Skeletal muscle tissue (tissue), 4 donors: ENCODE results near the gene DUOXA1. TPM values are rescaled to one million over a fixed set of nuclear protein-coding genes. Genes with fewer than 3 reads are reported as not detected.

Experiments
- H3K27ac ChIP-seq: one replicate; pipeline ENCODE4 v1.7.0; 2013; ENCODE audit warnings: mild to moderate bottlenecking, low read depth, low read length, inconsistent platforms
- H3K27me3 ChIP-seq, 3 donors: one replicate each; pipeline ENCODE4 v1.7.0; 2013; ENCODE audit warnings: low read length in 3 of 3; ENCODE audit not compliant: control insufficient read depth in 3 of 3, insufficient read depth in 3 of 3
- H3K36me3 ChIP-seq, 3 donors: one replicate each; pipeline ENCODE4 v1.7.0; 2013; ENCODE audit warnings: low read length in 3 of 3; ENCODE audit not compliant: control insufficient read depth in 3 of 3, insufficient read depth in 3 of 3
- H3K4me1 ChIP-seq, 3 donors: one replicate each; pipeline ENCODE4 v1.7.0; 2013; ENCODE audit warnings: low read length in 3 of 3, mild to moderate bottlenecking in 3 of 3; ENCODE audit not compliant: control insufficient read depth in 3 of 3, insufficient read depth in 3 of 3
- H3K4me3 ChIP-seq, 3 donors: one replicate each; pipeline ENCODE4 v1.7.0; 2013; ENCODE audit warnings: low read length in 3 of 3
- H3K9ac ChIP-seq, 3 donors: one replicate each; pipeline ENCODE4 v1.7.0; 2013; ENCODE audit warnings: low read length in 3 of 3, mild to moderate bottlenecking in 3 of 3, moderate library complexity in 2 of 3, low read depth in 1 of 3
- H3K9me3 ChIP-seq, 3 donors: one replicate each; pipeline ENCODE4 v1.7.0; 2013; ENCODE audit warnings: low read length in 3 of 3; ENCODE audit not compliant: control insufficient read depth in 3 of 3
- total RNA-seq: library from RNA; depleted of rRNA; stranded (reverse); fragments of >200 nt; gene quantifications from one replicate; pipeline ENCODE4 v1.2.3, GENCODE V29; 2014
- donor health status: Osteomylitis.

Gene DUOXA1
- not detected for total RNA-seq

GRCh38 chr15:45129651-45130129 lies at the start of gene DUOXA1, which contains the start of gene DUOX1:
TSS of gene DUOXA1 (minus strand) at chr15:45129879. CDS start at chr15:45123014, 6,865 bp downstream.
TSS of gene DUOX1 (plus strand) at chr15:45129994. CDS start at chr15:45131967, 1,973 bp downstream.
- Histone ChIP-seq H3K27ac (no peak within 1 kb of the TSS), H3K9ac (no peak within 1 kb of the TSS), H3K27me3 (peaks cover 54 to 66% (median 62%) of the 10 kb centered on the region in 3 donors), H3K36me3 (no peaks in the 10 kb centered on the region), H3K4me1 (peaks cover under 1 to 2% (median 2%) of the 10 kb centered on the region in 3 donors), H3K9me3 (no peaks in the 10 kb centered on the region), H3K4me3 (peak within 1 kb of the TSS in 2 of 3 donors; percentile 49 to 60)

- no peak overlapping the region for H3K9ac ChIP-seq
- no peaks in the 10 kb centered on the region for H3K9me3 ChIP-seq
- H3K36me3 ChIP-seq: peaks cover 0 to 8% (median 0%) of the 10 kb centered on the region in 3 donors
- H3K4me1 ChIP-seq: peaks cover 0 to 3% (median 0%) of the 10 kb centered on the region in 3 donors
- no peaks in the 10 kb centered on the region for H3K27me3 ChIP-seq
- no peak overlapping the region for H3K27ac ChIP-seq
- H3K4me3 ChIP-seq: no peak overlapping the region
Observed at GRCh38 chr15:45177285-45177684, 47.6 kb upstream of the DUOXA1 start.

GRCh38 chr15:45174577-45174976 lies 44.9 kb upstream of the DUOXA1 start:
- peaks cover 0 to 9% (median 0%) of the 10 kb centered on the region in 3 donors for H3K36me3 ChIP-seq
- no peak overlapping the region for H3K27ac ChIP-seq
- no peaks in the 10 kb centered on the region for H3K27me3 ChIP-seq
- no peak overlapping the region for H3K9ac ChIP-seq
- no peaks in the 10 kb centered on the region for H3K9me3 ChIP-seq
- H3K4me1 ChIP-seq: no peaks in the 10 kb centered on the region
- no peak overlapping the region for H3K4me3 ChIP-seq

- no peaks in the 10 kb centered on the region for H3K9me3 ChIP-seq
Observed at GRCh38 chr15:45174069-45174468, 44.4 kb upstream of the DUOXA1 start.

GRCh38 chr15:45171912-45172311 lies 42.2 kb upstream of the DUOXA1 start:
- Histone ChIP-seq H3K4me1 (peaks cover 4 to 5% (median 5%) of the 10 kb centered on the region in 3 donors), H3K9ac (no peak overlapping the region), H3K27ac (no peak overlapping the region), H3K27me3 (no peaks in the 10 kb centered on the region), H3K36me3 (peaks cover 0 to 9% (median 0%) of the 10 kb centered on the region in 3 donors), H3K9me3 (no peaks in the 10 kb centered on the region), H3K4me3 (no peak overlapping the region)

More at GRCh38 chr15:45174069-45174468, 44.4 kb upstream of the DUOXA1 start:
- peaks cover 0 to 9% (median 0%) of the 10 kb centered on the region in 3 donors for H3K36me3 ChIP-seq
- H3K4me1 ChIP-seq: no peaks in the 10 kb centered on the region
- H3K27me3 ChIP-seq: no peaks in the 10 kb centered on the region
- H3K4me3 ChIP-seq: no peak overlapping the region
- no peak overlapping the region for H3K9ac ChIP-seq
- H3K27ac ChIP-seq: no peak overlapping the region

- Histone ChIP-seq H3K27me3 (no peaks in the 10 kb centered on the region), H3K9me3 (no peaks in the 10 kb centered on the region), H3K27ac (no peak overlapping the region), H3K36me3 (peaks cover 0 to 8% (median 0%) of the 10 kb centered on the region in 3 donors), H3K9ac (peak overlapping the region in 1 of 3 donors; percentile 33), H3K4me3 (no peak overlapping the region), H3K4me1 (peaks cover 5 to 11% (median 5%) of the 10 kb centered on the region in 3 donors)
Observed at GRCh38 chr15:45169608-45170480, 40.2 kb upstream of the DUOXA1 start.

GRCh38 chr15:45168751-45169551 lies 39.3 kb upstream of the DUOXA1 start:
- Histone ChIP-seq H3K27ac (no peak overlapping the region), H3K9ac (peak overlapping the region in 1 of 3 donors; percentile 33), H3K4me1 (peaks cover 5 to 11% (median 5%) of the 10 kb centered on the region in 3 donors), H3K9me3 (no peaks in the 10 kb centered on the region), H3K36me3 (peaks cover 0 to 4% (median 0%) of the 10 kb centered on the region in 3 donors), H3K4me3 (no peak overlapping the region), H3K27me3 (no peaks in the 10 kb centered on the region)

GRCh38 chr15:45168286-45168685 lies 38.6 kb upstream of the DUOXA1 start:
- peaks cover 5 to 14% (median 5%) of the 10 kb centered on the region in 3 donors for H3K4me1 ChIP-seq
- no peaks in the 10 kb centered on the region for H3K9me3 ChIP-seq
- no peak overlapping the region for H3K4me3 ChIP-seq
- H3K9ac ChIP-seq: peak overlapping the region in 1 of 3 donors; percentile 90
- H3K27ac ChIP-seq: no peak overlapping the region
- peaks cover 0 to 2% (median 0%) of the 10 kb centered on the region in 3 donors for H3K36me3 ChIP-seq
- H3K27me3 ChIP-seq: no peaks in the 10 kb centered on the region

- Histone ChIP-seq H3K4me3 (peak overlapping the region; percentile 68 to 75 (median 72)), H3K27ac (peak overlapping the region; percentile 89)
Observed at GRCh38 chr15:45167631-45168205, 38.0 kb upstream of the DUOXA1 start.

More at GRCh38 chr15:45167631-45168205, 38.0 kb upstream of the DUOXA1 start:
- Histone ChIP-seq H3K27me3 (no peaks in the 10 kb centered on the region), H3K4me1 (peaks cover 5 to 20% (median 7%) of the 10 kb centered on the region in 3 donors), H3K9me3 (no peaks in the 10 kb centered on the region), H3K36me3 (peaks cover 0 to 2% (median 0%) of the 10 kb centered on the region in 3 donors), H3K9ac (peak overlapping the region; percentile 47 to 90 (median 79))
